ENCODE data around the gene TSHZ1.
A peak's percentile ranks its signal among the peaks of the same experiment; 100 is the strongest.

The TSHZ1 gene, protein sequence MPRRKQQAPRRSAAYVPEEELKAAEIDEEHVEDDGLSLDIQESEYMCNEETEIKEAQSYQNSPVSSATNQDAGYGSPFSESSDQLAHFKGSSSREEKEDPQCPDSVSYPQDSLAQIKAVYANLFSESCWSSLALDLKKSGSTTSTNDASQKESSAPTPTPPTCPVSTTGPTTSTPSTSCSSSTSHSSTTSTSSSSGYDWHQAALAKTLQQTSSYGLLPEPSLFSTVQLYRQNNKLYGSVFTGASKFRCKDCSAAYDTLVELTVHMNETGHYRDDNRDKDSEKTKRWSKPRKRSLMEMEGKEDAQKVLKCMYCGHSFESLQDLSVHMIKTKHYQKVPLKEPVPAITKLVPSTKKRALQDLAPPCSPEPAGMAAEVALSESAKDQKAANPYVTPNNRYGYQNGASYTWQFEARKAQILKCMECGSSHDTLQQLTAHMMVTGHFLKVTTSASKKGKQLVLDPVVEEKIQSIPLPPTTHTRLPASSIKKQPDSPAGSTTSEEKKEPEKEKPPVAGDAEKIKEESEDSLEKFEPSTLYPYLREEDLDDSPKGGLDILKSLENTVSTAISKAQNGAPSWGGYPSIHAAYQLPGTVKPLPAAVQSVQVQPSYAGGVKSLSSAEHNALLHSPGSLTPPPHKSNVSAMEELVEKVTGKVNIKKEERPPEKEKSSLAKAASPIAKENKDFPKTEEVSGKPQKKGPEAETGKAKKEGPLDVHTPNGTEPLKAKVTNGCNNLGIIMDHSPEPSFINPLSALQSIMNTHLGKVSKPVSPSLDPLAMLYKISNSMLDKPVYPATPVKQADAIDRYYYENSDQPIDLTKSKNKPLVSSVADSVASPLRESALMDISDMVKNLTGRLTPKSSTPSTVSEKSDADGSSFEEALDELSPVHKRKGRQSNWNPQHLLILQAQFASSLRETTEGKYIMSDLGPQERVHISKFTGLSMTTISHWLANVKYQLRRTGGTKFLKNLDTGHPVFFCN (N-terminal part only)

DNA sequence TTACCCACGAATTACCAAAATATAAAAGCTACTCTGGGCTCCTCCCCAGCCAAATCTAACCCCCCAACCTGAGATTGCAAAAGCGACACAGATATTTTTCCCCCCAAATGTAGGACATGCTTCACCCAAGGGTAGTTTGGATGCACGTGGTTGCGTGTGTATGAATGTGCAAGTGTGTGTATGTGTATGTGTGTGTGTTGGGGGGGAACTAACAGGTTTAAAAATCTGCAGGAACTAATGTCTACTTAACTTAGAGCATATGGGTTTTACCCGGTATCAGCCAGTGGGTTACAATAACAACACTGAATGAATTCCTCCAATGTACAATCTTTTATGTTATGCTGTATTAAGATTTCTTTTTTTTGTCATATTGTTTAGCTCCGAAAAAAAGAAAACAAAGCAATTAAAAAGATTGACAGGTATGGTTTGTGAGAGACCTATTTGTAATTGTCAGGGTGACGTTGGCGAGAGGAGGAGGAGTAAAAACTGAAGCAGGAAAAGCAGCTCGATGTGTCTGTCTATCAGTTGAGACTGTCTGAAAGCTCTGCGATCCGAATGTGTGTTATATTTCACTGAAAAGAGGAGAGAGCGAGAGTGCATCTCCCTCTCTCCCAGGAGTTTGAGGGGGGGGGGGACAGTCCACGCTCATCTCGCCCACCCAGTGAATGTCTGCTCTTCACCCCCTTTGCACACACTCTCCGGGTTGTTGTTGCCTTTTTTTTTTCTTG lies at the start of gene TSHZ1:
Gene TSHZ1, plus strand, starts transcription at position 524 of the 728 bp plus-strand sequence. CDS start 1,080 bp downstream, outside the sequence.
- peak; percentile 89 for DNase-seq

DNA sequence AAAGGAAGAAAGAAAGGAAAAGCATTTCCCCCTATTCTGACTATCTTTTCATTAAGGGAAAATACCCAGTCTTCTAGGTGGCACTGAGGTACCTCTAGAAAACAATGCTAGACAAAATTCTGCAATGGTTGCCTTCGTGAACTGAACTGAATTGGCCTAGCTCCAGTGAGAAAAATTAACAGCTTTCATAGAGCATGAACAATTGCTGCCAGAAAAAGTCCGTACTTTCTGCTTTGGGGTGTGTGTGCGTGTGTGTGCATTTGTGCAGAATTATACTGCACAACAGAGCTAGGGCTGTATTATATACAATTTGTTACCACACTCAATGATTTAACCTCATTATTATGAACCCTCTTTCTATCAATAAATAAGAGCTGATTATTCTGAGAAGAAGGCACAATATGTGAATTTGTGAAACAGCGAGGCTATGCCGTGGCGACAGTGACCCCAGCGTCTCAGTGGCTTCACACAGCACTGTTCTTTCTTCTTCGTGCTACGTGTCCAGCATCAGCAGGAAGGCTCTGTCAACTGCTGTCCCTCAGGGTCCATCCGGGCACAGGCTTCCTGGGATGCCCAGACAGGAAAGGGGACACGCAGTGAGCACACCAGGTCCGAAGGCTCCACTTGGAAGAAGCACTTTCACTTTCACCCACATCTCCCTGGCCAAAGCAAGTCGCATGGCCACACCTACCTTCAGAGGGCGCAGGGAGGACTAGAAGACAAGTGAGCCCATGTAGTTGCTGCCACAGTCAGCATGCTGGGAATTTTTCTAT lies 49.2 kb upstream of the TSHZ1 start:
- DNase-seq: no peak

DNA sequence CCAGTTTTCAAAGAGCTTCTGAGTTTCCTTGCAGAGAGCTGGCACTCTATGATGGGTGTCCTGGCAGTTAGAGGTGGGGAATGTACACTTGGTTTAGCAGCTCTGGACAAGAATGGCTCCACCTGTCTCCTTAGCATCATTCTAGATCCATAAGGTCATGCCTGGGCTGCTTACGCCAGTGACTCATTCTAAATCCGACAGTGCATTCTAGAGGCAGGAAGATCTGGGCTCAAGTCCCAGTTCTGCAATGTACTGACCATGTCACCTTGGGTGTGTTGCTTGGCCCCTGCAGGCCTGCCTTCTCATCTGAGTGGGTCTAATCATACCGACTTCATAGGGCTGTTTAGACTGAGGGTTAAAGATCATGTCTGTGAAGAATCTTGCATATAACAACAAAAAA lies 48.1 kb upstream of the TSHZ1 start:
- no peak for DNase-seq

DNA sequence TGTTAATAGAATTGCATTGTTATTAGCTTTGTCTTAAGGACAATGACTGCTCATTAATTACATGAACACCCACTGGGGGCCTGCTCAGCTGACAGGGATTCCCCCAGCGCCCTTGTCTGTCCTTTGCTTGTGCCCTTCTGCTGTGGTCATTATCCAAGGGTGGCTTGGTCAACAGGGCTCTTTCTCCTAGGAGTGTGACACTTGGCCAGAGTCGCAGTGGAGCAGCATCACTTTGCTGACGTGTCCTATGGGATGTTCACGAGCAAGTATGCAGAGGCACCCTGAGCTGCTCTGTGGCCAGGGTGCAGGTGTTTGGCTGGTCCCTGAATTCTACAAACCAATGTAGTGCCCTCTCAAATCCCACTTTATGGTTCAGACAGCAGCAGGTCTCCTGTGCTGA lies 47.6 kb upstream of the TSHZ1 start:
- DNase-seq: no peak

DNA sequence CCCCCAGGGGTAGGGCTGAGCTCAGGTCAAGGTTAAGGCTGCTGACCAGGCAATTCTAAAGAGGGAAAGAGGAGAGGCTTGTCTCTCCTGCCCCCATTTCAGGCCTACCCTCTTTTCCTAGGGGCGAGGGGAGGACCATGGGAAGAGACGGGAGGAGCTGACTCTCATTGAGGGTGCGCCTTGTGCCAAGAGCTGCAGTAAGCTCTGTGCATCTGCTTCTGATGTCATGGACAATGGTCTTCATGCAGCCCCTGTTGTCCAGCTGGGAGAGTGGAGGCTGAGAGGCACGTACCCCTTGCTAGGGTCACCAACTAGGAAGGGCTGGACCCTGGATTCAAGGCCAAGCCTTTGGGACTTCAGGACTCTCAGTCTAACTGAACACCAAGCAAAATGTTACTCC lies 46.9 kb upstream of the TSHZ1 start:
- DNase-seq: no peak

DNA sequence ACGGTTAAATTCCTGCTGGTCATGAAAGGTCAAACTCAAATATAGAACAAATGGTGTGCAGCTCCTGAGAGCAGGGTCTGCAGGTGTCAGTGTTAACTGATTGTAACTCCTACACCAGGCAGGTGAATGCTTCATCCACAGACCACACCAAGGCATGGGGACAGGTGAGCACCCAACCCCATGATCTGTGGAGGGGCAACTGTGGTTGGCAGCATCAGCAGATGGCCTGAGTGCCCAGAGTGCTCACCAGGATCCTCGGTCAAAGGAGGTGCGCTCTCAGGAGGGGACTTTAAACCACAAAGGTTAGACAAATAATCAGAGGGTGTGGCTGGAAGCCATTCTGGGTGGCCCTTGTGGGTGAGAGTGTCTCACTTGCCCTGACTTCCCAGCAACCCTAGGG lies 46.1 kb upstream of the TSHZ1 start:
- DNase-seq: no peak

DNA sequence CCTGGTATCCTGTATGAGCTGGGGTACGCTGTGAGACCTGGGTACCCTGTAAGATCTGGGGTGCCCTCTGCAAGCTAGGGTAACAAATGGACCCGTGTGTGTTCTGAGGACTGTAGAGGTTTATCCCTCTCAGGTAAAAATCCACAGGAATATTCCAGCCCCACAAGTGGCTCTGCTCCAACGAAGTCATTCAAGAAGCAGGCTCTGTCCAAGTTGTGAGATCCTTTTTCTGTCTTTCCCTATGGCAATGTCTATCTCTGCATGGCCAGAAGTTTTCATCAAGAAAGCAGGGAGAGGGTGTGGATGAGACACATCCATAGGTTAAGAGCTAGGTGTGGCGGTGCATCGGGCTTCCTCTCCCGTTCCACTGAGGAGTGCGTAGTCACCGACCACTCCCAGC lies 44.7 kb upstream of the TSHZ1 start:
- DNase-seq: no peak

DNA sequence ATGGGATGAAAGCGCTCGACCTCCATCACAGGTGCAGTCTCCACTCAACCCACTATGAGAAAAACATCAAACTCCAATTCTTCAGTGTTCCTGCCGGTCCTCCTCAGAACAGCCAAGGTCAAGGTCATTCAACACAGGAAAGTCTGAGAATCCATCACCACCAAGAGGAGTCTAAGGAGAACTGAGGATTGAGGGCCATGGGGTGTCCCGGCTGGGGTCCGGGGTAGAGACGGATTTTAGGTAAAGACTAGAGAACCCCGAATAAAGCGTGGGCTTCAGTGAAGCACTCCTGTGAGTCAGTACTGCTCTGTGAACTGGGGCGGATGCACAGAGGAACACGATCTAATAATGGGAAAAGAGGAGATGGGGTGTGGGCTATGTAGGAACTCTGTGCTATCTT lies 43.5 kb upstream of the TSHZ1 start:
- DNase-seq: no peak

DNA sequence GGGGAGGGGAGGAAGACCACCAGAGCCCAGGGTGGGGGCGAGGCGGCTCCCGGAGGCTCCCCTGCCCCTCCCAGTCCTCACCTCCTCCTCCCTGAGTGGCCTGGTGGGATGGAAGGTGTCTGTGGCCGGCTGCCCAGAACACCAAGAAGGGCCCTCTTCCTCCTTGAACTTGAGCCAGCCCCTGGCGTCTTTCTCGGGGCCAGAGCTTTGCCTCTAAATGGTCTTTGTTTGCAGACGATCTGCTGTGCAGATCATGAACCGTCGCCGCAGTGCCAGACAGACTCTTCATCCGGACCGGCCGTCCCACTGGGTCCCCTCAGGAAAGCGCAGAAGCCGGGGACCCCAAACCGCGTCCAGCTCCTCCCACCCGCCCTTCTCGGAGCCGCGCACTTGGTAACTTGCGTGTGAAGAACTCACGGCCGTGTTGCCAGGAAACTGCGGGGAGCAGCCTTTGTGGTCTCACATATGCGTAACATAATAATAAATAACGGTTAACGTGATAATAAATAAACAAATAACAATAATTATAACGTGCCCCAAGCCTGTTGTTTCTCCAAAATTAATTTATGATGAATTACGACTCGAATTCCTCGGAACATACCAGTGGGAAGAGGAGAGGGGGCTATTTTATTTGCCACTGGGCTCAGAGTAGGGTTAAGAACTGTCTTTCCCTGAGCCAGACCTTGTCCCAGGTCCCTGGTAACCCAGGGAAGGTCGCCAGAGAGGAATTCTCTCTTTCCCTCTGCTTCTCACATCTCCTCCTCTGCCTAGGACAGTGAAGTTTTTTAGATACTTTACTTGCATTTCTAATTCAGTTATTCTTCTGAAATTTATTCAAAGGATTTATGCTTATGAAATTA lies 42.6 kb upstream of the TSHZ1 start:
- DNase-seq: no peak

DNA sequence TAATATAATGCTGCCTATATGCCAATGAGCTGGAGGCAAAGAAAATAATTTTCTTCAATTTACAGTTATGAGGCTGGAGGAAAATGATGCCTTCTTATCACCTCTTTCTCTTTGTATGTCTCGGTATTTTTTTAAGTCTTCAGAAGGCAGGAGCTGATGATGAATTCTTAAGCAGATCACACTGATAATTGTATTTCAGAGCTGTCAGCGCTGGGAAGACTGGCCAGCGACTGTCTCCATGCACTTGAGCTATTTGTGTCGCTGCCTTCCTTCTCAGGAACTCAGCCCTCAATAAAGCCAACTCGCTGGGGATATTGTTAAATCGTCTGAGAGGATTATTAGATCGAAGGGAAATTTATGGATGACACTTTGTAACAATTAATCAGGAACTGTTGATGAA lies 42.0 kb upstream of the TSHZ1 start:
- DNase-seq: no peak

DNA sequence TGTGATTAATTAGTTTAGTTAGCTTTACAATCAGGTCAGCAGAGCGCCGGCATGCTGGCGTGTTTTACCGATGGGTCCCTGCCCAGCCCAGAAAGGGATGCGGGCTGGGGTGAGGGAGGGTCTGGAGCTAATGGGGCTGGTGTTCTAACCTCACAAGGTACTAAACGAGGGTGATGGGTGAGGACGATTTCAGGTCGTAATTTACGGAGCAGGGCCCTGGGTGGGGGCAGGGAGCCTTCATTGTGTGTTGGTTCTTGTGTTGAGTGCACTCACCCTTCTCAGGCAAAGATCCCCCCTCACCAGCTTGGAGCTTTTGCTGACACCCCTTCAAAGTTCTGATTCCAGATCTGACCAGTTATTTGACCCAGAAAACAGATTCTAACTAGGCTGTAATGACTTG lies 41.2 kb upstream of the TSHZ1 start:
- DNase-seq: no peak

DNA sequence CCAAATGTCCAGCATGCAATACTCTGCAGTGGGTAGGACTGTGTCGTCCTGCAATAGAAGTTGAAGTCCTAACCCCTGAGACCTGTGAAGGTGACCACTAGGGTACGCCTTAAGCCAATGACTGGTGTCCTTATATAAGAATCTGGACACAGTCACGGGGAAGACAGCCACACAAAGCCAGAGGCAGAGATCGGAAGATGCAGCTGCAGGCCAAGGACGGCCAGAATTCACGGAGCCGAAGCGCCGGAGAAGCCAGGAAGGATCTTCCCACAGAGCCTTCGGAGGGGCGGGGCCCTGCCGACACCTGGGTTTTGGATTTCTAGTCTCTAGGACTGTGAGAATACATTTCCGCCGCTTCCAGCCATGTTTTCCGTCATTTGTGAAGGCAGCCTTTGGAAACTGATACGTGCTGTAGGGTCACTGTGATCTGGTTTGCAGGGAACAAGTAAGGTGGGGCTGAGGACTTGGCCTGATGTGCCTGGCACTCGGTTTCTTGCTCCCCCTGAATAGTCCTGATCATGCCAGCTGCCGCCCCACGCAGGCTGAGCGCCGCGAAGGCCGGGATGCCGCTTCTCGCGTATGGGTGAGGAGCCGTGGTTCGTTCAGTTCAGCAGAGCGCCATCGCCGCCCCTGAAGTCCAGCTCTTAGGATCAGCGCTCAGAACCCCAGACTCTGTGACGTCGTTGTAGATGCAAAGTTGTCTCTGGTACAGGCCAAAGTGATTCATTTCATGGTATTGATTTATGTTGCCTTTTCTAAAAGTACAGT lies 40.4 kb upstream of the TSHZ1 start:
- DNase-seq: no peak

DNA sequence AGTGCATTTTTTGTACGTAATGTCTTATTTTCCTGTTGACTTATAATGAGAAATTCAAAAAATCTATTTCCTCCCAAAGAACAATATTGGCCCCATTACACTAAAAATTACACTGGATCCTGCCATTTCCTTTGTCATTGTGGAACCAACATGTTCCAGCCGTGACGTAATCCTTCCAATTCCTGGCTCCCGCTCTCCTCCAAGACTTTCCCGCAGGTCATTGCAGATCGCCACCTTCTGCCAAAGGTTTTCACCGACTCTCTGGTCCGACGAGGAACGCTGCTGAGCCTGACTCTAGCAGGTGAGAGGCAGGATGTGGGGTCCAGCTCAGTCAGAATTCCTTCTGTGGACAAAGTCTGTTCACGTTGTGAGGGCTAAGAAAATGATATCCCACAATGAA lies 39.7 kb upstream of the TSHZ1 start:
- DNase-seq: no peak

DNA sequence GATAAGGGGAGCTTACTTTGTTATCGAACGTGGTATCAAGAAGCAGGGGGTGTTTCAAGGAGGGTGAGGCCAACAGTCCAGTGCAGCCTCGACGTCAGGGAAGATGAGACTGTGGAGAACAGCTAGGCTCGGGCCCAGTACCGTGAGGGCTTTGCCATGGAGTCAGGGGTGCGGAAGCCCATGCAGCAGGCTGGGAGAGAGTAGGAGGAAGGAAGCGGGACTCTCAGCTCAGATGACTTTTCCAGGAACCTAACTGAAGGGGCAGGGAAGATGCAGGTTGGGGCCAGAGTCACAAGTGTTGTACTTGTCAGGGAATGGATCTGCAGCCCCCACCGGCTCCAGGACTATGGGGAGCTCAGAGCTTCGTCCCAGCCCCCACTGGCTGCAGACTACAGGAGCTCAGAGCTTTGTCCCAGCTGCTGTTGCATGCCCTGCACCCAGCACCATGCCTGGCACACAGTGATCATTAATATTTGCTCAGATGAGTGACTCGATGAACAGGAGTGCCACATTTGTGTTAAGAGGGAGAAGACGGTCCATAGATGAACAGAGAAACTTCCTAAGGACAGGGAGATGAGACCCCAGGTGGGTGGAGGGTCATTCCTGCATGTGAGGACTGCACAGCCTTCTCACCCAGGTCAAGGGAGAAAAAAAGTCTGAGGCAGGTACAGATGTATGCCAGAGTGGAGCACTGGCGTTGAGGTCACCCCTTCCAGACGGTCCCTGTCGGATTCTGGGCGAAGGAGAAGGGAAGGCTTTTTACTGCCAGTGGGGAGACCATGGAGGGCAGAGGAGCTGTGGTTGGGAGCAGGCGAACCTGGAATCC lies 38.1 kb upstream of the TSHZ1 start:
- DNase-seq: no peak

DNA sequence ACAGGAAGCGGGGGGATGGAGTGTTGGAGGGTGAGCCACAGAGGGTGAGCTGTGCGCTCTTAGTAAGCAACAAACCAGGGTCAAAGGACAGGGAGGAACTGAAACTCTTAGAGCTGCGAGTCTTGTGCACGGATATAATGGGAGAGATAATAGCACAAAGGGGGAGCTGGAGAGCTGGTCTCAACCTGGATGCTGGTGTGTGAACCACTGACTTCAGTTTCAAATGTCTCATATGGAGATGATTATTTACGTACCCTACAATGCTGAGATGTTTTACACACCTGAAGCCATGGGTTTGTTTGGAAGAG lies 37.5 kb upstream of the TSHZ1 start:
- DNase-seq: no peak

DNA sequence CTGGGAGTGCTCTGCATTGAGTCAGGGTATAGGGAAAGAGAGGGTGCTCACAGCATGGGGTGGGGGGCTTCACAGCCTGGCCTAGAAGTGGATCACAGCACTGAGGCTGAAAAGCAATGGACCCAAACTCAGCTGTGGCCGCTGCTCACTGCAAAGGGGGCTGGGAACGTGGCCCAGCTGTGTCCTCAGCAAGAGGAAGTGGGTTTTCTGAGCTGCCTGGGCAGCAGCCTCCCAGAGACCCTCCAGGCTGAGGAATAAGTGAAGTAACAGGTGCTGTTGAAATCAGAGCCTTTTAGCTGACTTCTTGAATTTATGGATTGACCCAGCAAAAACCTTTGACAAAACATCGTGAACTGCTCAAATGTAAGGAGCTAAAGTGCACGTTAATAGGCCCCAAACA lies 36.9 kb upstream of the TSHZ1 start:
- no peak for DNase-seq

DNA sequence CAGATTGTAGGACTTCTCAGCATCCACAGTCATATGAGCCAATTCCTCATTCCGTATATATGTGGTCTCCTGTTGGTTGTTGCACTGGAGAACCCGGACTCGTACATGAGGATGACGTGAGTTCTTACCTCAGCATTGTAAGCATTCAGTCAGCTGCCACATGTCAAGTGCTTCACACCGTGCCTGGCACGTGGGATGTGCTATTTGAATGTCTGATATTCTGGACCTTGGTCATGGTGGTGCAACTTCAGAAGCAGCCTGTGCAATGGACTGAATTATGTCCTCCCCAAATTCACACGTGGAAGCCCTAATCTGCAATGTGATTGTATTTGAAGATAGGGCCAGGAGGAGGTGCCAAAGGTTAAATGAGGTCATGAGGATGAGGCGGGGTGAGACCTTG lies 33.7 kb upstream of the TSHZ1 start:
- DNase-seq: no peak

DNA sequence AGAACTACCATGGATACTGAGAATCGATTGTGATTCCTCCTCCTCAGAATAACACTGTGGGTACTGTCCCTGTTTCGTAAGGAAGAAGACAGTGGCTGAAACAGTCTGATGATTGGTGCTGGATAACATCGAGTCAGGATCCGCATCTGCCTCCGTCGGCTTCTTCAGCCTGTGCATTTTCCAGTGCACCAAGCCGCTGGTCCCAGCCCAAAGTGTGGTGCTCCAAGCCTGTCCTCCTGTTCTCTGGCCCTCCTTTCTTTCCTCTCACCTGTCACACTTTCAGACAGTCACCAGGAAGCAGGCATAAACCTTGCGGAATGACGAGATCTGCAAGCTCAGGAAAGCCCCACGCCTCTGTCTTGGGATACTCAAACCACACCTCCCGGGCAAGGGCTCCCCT lies 32.2 kb upstream of the TSHZ1 start:
- no peak for DNase-seq

DNA sequence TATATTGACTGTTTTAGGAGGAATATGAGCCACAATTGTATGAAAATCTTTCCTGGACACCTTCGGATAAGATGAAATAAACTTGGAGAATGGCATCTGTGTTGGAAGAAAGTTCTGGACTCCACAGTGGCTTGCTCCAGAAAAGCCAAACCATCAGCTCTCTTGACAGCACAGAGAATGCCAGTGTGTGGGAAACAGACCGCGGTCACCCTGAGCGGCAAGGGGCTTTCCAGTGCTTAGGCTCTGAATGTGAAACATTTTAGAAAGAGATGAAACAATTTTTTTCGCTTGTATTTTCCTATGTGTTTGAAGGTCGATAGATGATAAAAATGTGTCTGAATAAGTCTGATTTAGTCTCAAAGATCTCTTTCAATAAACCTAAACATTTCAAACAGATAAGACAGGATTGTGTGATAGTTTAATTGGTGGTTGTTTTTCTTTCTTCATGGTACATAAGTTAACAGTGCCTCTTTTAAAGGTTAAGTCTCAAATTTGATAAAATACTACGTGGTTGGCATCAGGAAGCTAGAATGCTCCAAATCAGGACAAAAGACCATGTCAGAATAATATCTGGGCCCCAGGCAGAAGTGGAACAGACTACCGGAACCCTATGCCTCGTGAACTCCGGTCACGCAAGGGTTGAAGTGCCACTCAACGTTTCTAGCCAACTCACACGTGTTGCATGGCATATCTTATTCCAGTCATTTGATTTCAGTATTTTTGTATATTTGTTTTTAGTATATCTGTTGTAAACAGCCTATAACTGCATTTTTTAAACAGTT lies 30.6 kb upstream of the TSHZ1 start:
- DNase-seq: no peak
